ENCODE measurements around the gene SHQ1.

SHQ1 gene

DNA sequence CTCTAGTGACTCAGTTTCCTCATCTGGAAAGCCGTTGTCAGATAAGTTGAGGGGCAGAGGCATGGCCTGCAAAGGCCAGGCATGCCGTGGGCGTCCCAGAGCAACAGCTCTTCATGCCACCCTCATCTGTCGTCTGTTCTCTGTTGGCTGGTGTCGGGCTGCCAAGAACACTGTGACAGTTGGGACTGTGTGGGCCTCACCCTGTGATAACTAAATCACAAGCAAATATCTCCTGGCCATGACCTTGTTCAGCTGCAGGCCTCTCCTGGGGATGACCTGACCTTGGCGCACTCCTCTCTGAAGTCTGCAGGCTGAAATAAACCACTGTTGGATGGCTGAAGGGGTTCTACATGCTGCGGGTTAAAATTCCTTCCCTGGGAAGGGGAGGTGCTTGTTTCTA, 145.9 kb downstream of the SHQ1 start:
- DNase-seq, result no peak

- DNase-seq, result no peak
These were observed 148.1 kb downstream of the SHQ1 start for GRCh38 chr3:72700106-72700505.

GRCh38 chr3:72699631-72700030, 148.6 kb downstream of the SHQ1 start:
- DNase-seq, result no peak

Measured in NCI-H1048 (cell line).